Heart left ventricle (tissue), 16 donors: ENCODE results near the gene HRH2. TPM values are rescaled to one million over a fixed set of nuclear protein-coding genes. Genes with fewer than 3 reads are reported as not detected.

Experiments
- ATAC-seq, 4 donors: fragments of 200-7000 bp; cut with Tn5 transposase; one replicate each; pipeline ENCODE4 v1.9.1; 2020 to 2022; ENCODE audit warnings: moderate library complexity in 4 of 4, mild to moderate bottlenecking in 3 of 4, moderate number of reproducible peaks in 1 of 4
- DNase-seq, 5 donors: peaks; one replicate each; pipeline ENCODE4 v3.0.0-alpha.2; 2020
- H3K27ac ChIP-seq, 12 donors: fragments of 200-600 bp; sonication (generic) in 4 of 12; one replicate each; pipeline versions ENCODE4 v1.5.0 to v1.8.0; 2016 to 2022; ENCODE audit warnings: mild to moderate bottlenecking in 2 of 12
- H3K27me3 ChIP-seq, 9 donors: fragments of 200-600 bp; sonication (generic) in 2 of 9; one replicate each; pipeline versions ENCODE4 v1.5.1 to v1.8.0; 2016 to 2022; ENCODE audit warnings: mild to moderate bottlenecking in 3 of 9
- H3K36me3 ChIP-seq, 9 donors: fragments of 200-600 bp; sonication (generic) in 2 of 9; one replicate each; pipeline versions ENCODE4 v1.5.0 to v1.8.0; 2018 to 2022; ENCODE audit warnings: mild to moderate bottlenecking in 2 of 9
- H3K4me1 ChIP-seq, 12 donors: fragments of 200-600 bp; sonication (generic) in 4 of 12; one replicate each; pipeline versions ENCODE4 v1.5.0 to v1.8.0; 2016 to 2022; ENCODE audit warnings: mild to moderate bottlenecking in 3 of 12
- H3K4me3 ChIP-seq, 12 donors: fragments of 200-600 bp; sonication (generic) in 4 of 12; one replicate each; pipeline versions ENCODE4 v1.5.0 to v1.8.0; 2017 to 2022; ENCODE audit warnings: mild to moderate bottlenecking in 9 of 12, moderate library complexity in 4 of 12
- H3K9me3 ChIP-seq, 12 donors: fragments of 200-600 bp; sonication (generic) in 4 of 12; one replicate each; pipeline versions ENCODE4 v1.5.0 to v1.8.0; 2016 to 2022; ENCODE audit warnings: mild to moderate bottlenecking in 1 of 12
- CTCF ChIP-seq, 12 donors: fragments of 200-600 bp; sonication (generic) in 4 of 12; IDR thresholded peaks; one replicate each; pipeline versions ENCODE4 v1.5.0 to v1.8.0; 2018 to 2022; ENCODE audit warnings: antibody characterized with exemption in 12 of 12, mild to moderate bottlenecking in 5 of 12
- POLR2A ChIP-seq, 2 donors: fragments of 450-650 bp; IDR thresholded peaks; one replicate each; pipeline ENCODE4 v1.6.1; 2017; ENCODE audit warnings: antibody characterized with exemption in 2 of 2, mild to moderate bottlenecking in 2 of 2, moderate library complexity in 2 of 2
- WGBS, 4 donors: extraction: QIAGEN DNeasy Blood & Tissue Kit in 2 of 4; methylation state at CpG; one replicate each; pipeline versions ENCODE4 v1.1.5 to v1.1.7; 2013 to 2018; 5-methylcytosine and 5-hydroxymethylcytosine counted together
- intact Hi-C, 10 donors: fragments of 100-400 bp; cut with DNase I; formaldehyde crosslinking; loops; one replicate each; pipeline versions ENCODE4 v1.11.1 to v1.14.2; 2022
- polyA plus RNA-seq, 2 donors: library from polyadenylated mRNA; stranded (reverse); fragments of 200-250 nt; gene quantifications; one replicate each; pipeline ENCODE4 v1.2.3, GENCODE V29; 2013
- total RNA-seq, 9 donors: library from RNA; depleted of rRNA in 2 of 9; stranded (reverse); fragments of >200 nt in 2 of 9; fragmentation: NEBNext Ultra II Directional in 3 of 9; extraction: Animal tissue kit (Norgen Biotek cat#: 25700) in 3 of 9; gene quantifications; one replicate each; pipeline versions ENCODE4 v1.1.0 to v1.2.4, GENCODE V29; 2016 to 2023
- donor health status: ischemic (EF 13 %, LVEDD 7.1; RV severe dilation, severe dysfunction).
- donor health status: healthy with polysubstance abuse.
- donor health status: DM: no; HTN: yes; CAD: no.
- donor health status: DM: no; HTN: no; CAD: no.
- donor health status: ischemic (EF 25% LVEDD 6.9; RV normal size, moderate dysfunction).
- donor health status: ischemic (EF 25% LVEDD 5.7; RV mildly dilated, moderate dysfunction).
- donor health status: healthy.
- donor health status: DM: yes; HTN: yes; CAD: no.
- donor health status: ischemic (EF 35%, LVEDD 5.7; RV mildly dilated, moderate dysfunction).
- donor health status: nonischemic (EF 11% LVEDD 7.7; RV severe dilation, severe dysfunction).
- donor health status: DM: yes; HTN: yes; CAD: no.
- donor health status: PGD.
- donor health status: ischemic (EF 29% LVEDD 5.4; RV normal size, mild dysfunction).
- donor health status: nonischemic (EF 23%, LVEDD 6.1; RV moderate dilation, normal function).

Gene HRH2
- total and polyA plus RNA-seq, 11 donors: 26.0 to 66.0 (median 35.8) TPM

- H3K4me3 ChIP-seq: no peak overlapping the region
- peaks cover 0 to 4% (median 0%) of the 10 kb centered on the region in 12 donors for H3K9me3 ChIP-seq
- TF ChIP-seq POLR2A (IDR thresholded peaks at IDR 0.05): no peak
- TF ChIP-seq CTCF (IDR thresholded peaks at IDR 0.05): no peak
- no peak for DNase-seq
- H3K27ac ChIP-seq: no peak overlapping the region
- H3K36me3 ChIP-seq: no peaks in the 10 kb centered on the region
- 76 to 92% (median 80%) methylated on average over 10 to 11 of the region's 11 CpGs for WGBS, 4 donors
- intact Hi-C loops: no loop called here
- no peak for ATAC-seq
- no peaks in the 10 kb centered on the region for H3K4me1 ChIP-seq
- H3K27me3 ChIP-seq: peaks cover 0 to 49% (median 0%) of the 10 kb centered on the region in 9 donors
Observed at GRCh38 chr5:175735701-175736100, 77.8 kb downstream of the HRH2 start.

DNA sequence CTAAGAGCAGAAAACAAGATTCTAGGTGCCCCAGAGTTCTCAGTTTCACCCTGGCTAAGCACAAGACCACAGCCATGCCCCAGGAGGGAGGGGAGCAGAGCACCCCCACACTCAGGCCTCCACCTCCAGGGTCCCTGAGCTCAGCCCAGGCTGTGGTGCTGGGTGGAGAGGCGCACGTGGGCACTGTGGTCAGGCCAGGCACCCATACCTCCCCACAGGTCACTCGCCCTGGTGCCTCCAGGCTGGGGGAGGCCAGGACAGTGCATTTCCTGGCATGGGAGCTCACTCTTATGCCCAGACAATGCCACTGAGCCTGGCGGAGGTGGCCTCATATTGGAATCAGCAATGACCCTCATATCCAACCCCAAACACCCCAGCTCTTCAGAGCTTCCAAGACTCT lies 78.8 kb downstream of the HRH2 start:
- no peak for DNase-seq
- Histone ChIP-seq H3K9me3 (peaks cover 0 to 4% (median 0%) of the 10 kb centered on the region in 12 donors), H3K36me3 (no peaks in the 10 kb centered on the region), H3K27me3 (peaks cover 0 to 58% (median 0%) of the 10 kb centered on the region in 9 donors), H3K27ac (no peak overlapping the region), H3K4me3 (no peak overlapping the region), H3K4me1 (no peaks in the 10 kb centered on the region)
- TF ChIP-seq CTCF (IDR thresholded peaks at IDR 0.05) (no peak), POLR2A (IDR thresholded peaks at IDR 0.05) (no peak)
- ATAC-seq: no peak
- WGBS, 4 donors: 75 to 82% (median 78%) methylated on average over 4 of the region's 4 CpGs; no CpG with 5 or more reads in 1 of the 4 donors
- intact Hi-C loops: no loop called here

GRCh38 chr5:175737481-175737880 lies 79.6 kb downstream of the HRH2 start:
- ATAC-seq (no peak), DNase-seq (no peak)
- Histone ChIP-seq H3K36me3 (no peaks in the 10 kb centered on the region), H3K9me3 (peaks cover 0 to 4% (median 0%) of the 10 kb centered on the region in 12 donors), H3K27me3 (peaks cover 0 to 60% (median 0%) of the 10 kb centered on the region in 9 donors), H3K4me3 (no peak overlapping the region), H3K27ac (no peak overlapping the region), H3K4me1 (no peaks in the 10 kb centered on the region)
- 58 to 68% (median 60%) methylated on average over 7 of the region's 7 CpGs for WGBS, 4 donors
- intact Hi-C loops: no loop called here
- TF ChIP-seq POLR2A (IDR thresholded peaks at IDR 0.05) (no peak), CTCF (IDR thresholded peaks at IDR 0.05) (no peak)

- H3K27ac ChIP-seq: no peak overlapping the region
- intact Hi-C loops: no loop called here
- H3K36me3 ChIP-seq: no peaks in the 10 kb centered on the region
- DNase-seq: no peak
- ATAC-seq: no peak
- no peak overlapping the region for H3K4me3 ChIP-seq
- H3K27me3 ChIP-seq: peaks cover 0 to 54% (median 0%) of the 10 kb centered on the region in 9 donors
- WGBS, 4 donors: 77 to 85% (median 80%) methylated on average over 4 of the region's 4 CpGs; no CpG with 5 or more reads in 1 of the 4 donors
- no peaks in the 10 kb centered on the region for H3K4me1 ChIP-seq
- H3K9me3 ChIP-seq: peaks cover 0 to 4% (median 0%) of the 10 kb centered on the region in 12 donors
- TF ChIP-seq POLR2A (IDR thresholded peaks at IDR 0.05): no peak
Observed at GRCh38 chr5:175738126-175738525, 80.3 kb downstream of the HRH2 start.

GRCh38 chr5:175738602-175739133 lies 80.8 kb downstream of the HRH2 start:
- ATAC-seq: no peak
- Histone ChIP-seq H3K4me1 (no peaks in the 10 kb centered on the region), H3K27me3 (peaks cover 0 to 51% (median 0%) of the 10 kb centered on the region in 9 donors), H3K4me3 (no peak overlapping the region), H3K27ac (no peak overlapping the region), H3K9me3 (no peaks in the 10 kb centered on the region), H3K36me3 (no peaks in the 10 kb centered on the region)
- no peak for TF ChIP-seq CTCF (IDR thresholded peaks at IDR 0.05)
- no peak for TF ChIP-seq POLR2A (IDR thresholded peaks at IDR 0.05)
- WGBS, 4 donors: 74 to 80% (median 79%) methylated on average over 14 of the region's 14 CpGs
- no peak for DNase-seq
- intact Hi-C loops: no loop called here
